Stomach smooth muscle (tissue), 2 donors: ENCODE measurements around the gene FOCAD.

ENCODE experiments used
- H3K27ac ChIP-seq: one replicate; pipeline ENCODE4 v1.7.0; 2013; ENCODE audit warnings: mild to moderate bottlenecking, low read length, inconsistent platforms
- H3K27me3 ChIP-seq, 2 donors: one replicate each; pipeline ENCODE4 v1.7.0; 2013; ENCODE audit warnings: low read length in 2 of 2; ENCODE audit not compliant: insufficient read depth in 2 of 2, control insufficient read depth in 1 of 2
- H3K36me3 ChIP-seq, 2 donors: one replicate each; pipeline ENCODE4 v1.7.0; 2013; ENCODE audit warnings: low read length in 2 of 2; ENCODE audit not compliant: control insufficient read depth in 2 of 2, insufficient read depth in 2 of 2
- H3K4me1 ChIP-seq: one replicate; pipeline ENCODE4 v1.7.0; 2013; ENCODE audit warnings: low read length; ENCODE audit not compliant: control insufficient read depth, insufficient read depth
- H3K4me3 ChIP-seq, 2 donors: one replicate each; pipeline ENCODE4 v1.7.0; 2013; ENCODE audit warnings: low read length in 2 of 2
- H3K9ac ChIP-seq, 2 donors: one replicate each; pipeline ENCODE4 v1.7.0; 2013; ENCODE audit warnings: low read length in 2 of 2, mild to moderate bottlenecking in 1 of 2
- H3K9me3 ChIP-seq, 2 donors: one replicate each; pipeline ENCODE4 v1.7.0; 2013; ENCODE audit warnings: low read length in 2 of 2; ENCODE audit not compliant: control insufficient read depth in 2 of 2
- donor health status: healthy.
- donor health status: Pancreatic carcinoma.

FOCAD gene

GRCh38 chr9:21015995-21016394 is 331.9 kb downstream of the FOCAD start:
- H3K4me3 ChIP-seq: no peak overlapping the region
- no peaks in the 10 kb centered on the region for H3K9me3 ChIP-seq
- no peak overlapping the region for H3K27ac ChIP-seq
- H3K36me3 ChIP-seq: peaks cover 0 to 2% of the 10 kb centered on the region in 2 donors
- H3K27me3 ChIP-seq: no peaks in the 10 kb centered on the region
- no peak overlapping the region for H3K9ac ChIP-seq
- peaks cover 3% of the 10 kb centered on the region for H3K4me1 ChIP-seq

- H3K4me1 ChIP-seq: peaks cover 3% of the 10 kb centered on the region
- H3K27ac ChIP-seq: no peak overlapping the region
- H3K4me3 ChIP-seq: no peak overlapping the region
- peaks cover 0 to 2% of the 10 kb centered on the region in 2 donors for H3K36me3 ChIP-seq
- H3K9ac ChIP-seq: no peak overlapping the region
- no peaks in the 10 kb centered on the region for H3K27me3 ChIP-seq
- no peaks in the 10 kb centered on the region for H3K9me3 ChIP-seq
These were observed 332.8 kb downstream of the FOCAD start for GRCh38 chr9:21016701-21017491.

GRCh38 chr9:21018177-21018576 is 334.1 kb downstream of the FOCAD start:
- Histone ChIP-seq H3K9ac (no peak overlapping the region), H3K4me3 (no peak overlapping the region)

GRCh38 chr9:21023861-21024260 is 339.8 kb downstream of the FOCAD start:
- Histone ChIP-seq H3K27me3 (no peaks in the 10 kb centered on the region), H3K4me3 (no peak overlapping the region), H3K9ac (no peak overlapping the region), H3K27ac (no peak overlapping the region), H3K36me3 (peaks cover 3 to 4% of the 10 kb centered on the region in 2 donors), H3K9me3 (no peaks in the 10 kb centered on the region), H3K4me1 (no peaks in the 10 kb centered on the region)

More at GRCh38 chr9:21018177-21018576, 334.1 kb downstream of the FOCAD start:
- peaks cover 0 to under 1% of the 10 kb centered on the region in 2 donors for H3K36me3 ChIP-seq
- H3K27me3 ChIP-seq: no peaks in the 10 kb centered on the region
- H3K4me1 ChIP-seq: peaks cover 3% of the 10 kb centered on the region
- no peak overlapping the region for H3K27ac ChIP-seq
- H3K9me3 ChIP-seq: no peaks in the 10 kb centered on the region

GRCh38 chr9:21027295-21027694 is 343.2 kb downstream of the FOCAD start:
- Histone ChIP-seq H3K4me3 (no peak overlapping the region), H3K36me3 (peaks cover 3 to 4% of the 10 kb centered on the region in 2 donors)

GRCh38 chr9:21028466-21028865 is 344.4 kb downstream of the FOCAD start:
- H3K27ac ChIP-seq: no peak overlapping the region
- H3K4me3 ChIP-seq: no peak overlapping the region
- H3K9me3 ChIP-seq: no peaks in the 10 kb centered on the region
- H3K4me1 ChIP-seq: peaks cover 12% of the 10 kb centered on the region
- no peak overlapping the region for H3K9ac ChIP-seq
- peaks cover 3 to 4% of the 10 kb centered on the region in 2 donors for H3K36me3 ChIP-seq
- no peaks in the 10 kb centered on the region for H3K27me3 ChIP-seq

More at GRCh38 chr9:21027295-21027694, 343.2 kb downstream of the FOCAD start:
- Histone ChIP-seq H3K27me3 (no peaks in the 10 kb centered on the region), H3K9ac (no peak overlapping the region), H3K27ac (no peak overlapping the region), H3K9me3 (no peaks in the 10 kb centered on the region), H3K4me1 (peaks cover 12% of the 10 kb centered on the region)

GRCh38 chr9:21029661-21030060 is 345.6 kb downstream of the FOCAD start:
- Histone ChIP-seq H3K27me3 (no peaks in the 10 kb centered on the region), H3K4me3 (no peak overlapping the region), H3K27ac (no peak overlapping the region), H3K4me1 (peaks cover 12% of the 10 kb centered on the region), H3K36me3 (peaks cover 3 to 4% of the 10 kb centered on the region in 2 donors), H3K9me3 (no peaks in the 10 kb centered on the region), H3K9ac (no peak overlapping the region)

GRCh38 chr9:21030389-21031035 is 346.5 kb downstream of the FOCAD start:
- H3K9me3 ChIP-seq: no peaks in the 10 kb centered on the region
- H3K27me3 ChIP-seq: no peaks in the 10 kb centered on the region
- H3K27ac ChIP-seq: peak overlapping the region; percentile 69
- H3K9ac ChIP-seq: peak overlapping the region; percentile 50 to 79
- H3K4me1 ChIP-seq: peaks cover 12% of the 10 kb centered on the region
- peaks cover 3 to 4% of the 10 kb centered on the region in 2 donors for H3K36me3 ChIP-seq
- H3K4me3 ChIP-seq: peak overlapping the region; percentile 61 to 79

GRCh38 chr9:21031091-21031807 is 347.2 kb downstream of the FOCAD start, which contains the start of gene HACD4:
TSS of gene HACD4 (minus strand) at chr9:21031640. CDS start at chr9:21031590, 50 bp downstream.
- H3K27me3 ChIP-seq: no peaks in the 10 kb centered on the region
- H3K9me3 ChIP-seq: no peaks in the 10 kb centered on the region
- peaks cover 0 to 1% of the 10 kb centered on the region in 2 donors for H3K36me3 ChIP-seq
- H3K27ac ChIP-seq: peak within 1 kb of the TSS; percentile 69
- H3K4me3 ChIP-seq: peak within 1 kb of the TSS; percentile 61 to 79
- peaks cover 12% of the 10 kb centered on the region for H3K4me1 ChIP-seq
- H3K9ac ChIP-seq: peak within 1 kb of the TSS; percentile 50 to 79

GRCh38 chr9:21031808-21032183 is 347.7 kb downstream of the FOCAD start:
- H3K27me3 ChIP-seq: no peaks in the 10 kb centered on the region
- H3K4me1 ChIP-seq: peaks cover 12% of the 10 kb centered on the region
- H3K9me3 ChIP-seq: no peaks in the 10 kb centered on the region
- H3K36me3 ChIP-seq: no peaks in the 10 kb centered on the region
- H3K27ac ChIP-seq: peak overlapping the region; percentile 69
- peak overlapping the region; percentile 50 to 79 for H3K9ac ChIP-seq
- H3K4me3 ChIP-seq: peak overlapping the region; percentile 61 to 79
